Mucosa of gallbladder (tissue), 1 donor: ENCODE data around the gene ZC3H14. TPM values are rescaled to one million over a fixed set of nuclear protein-coding genes. Genes with fewer than 3 reads are reported as not detected.
A peak's percentile ranks its signal among the peaks of the same experiment; 100 is the strongest.

Source experiments
- DNase-seq: peaks from one replicate; pipeline ENCODE4 v3.0.0-alpha.2; 2020; ENCODE audit warnings: low spot score
- total RNA-seq: library from RNA; stranded (reverse); gene quantifications from one replicate; pipeline ENCODE4 v1.2.1, GENCODE V29; 2021
- donor health status: DM: no; HTN: no; CAD: no.

ZC3H14 gene
- total RNA-seq, 1 donor from 2014 or later = 50.5 TPM

- DNase-seq = peak; percentile 78
Observed at GRCh38 chr14:88551094-88551870, 11.6 kb upstream of the ZC3H14 start.

- peak; percentile 25 for DNase-seq
Observed at GRCh38 chr14:88551980-88552431, 10.8 kb upstream of the ZC3H14 start.

GRCh38 chr14:88552876-88553275 is 10.0 kb upstream of the ZC3H14 start:
- no peak for DNase-seq

GRCh38 chr14:88553886-88554456 is 8.9 kb upstream of the ZC3H14 start:
- DNase-seq = no peak

GRCh38 chr14:88554457-88555286 is 8.2 kb upstream of the ZC3H14 start, which contains the start of gene PTPN21:
Gene PTPN21, minus strand, starts transcription at chr14:88555007. Its CDS starts 4,590 bp downstream, at chr14:88550417.
- peak; percentile 60 for DNase-seq

GRCh38 chr14:88556581-88556980 is 6.3 kb upstream of the ZC3H14 start:
- no peak for DNase-seq

GRCh38 chr14:88559852-88560251 is 3.0 kb upstream of the ZC3H14 start:
- no peak for DNase-seq

- no peak for DNase-seq
Observed at GRCh38 chr14:88562532-88562830, 356 bp upstream of the ZC3H14 start.

GRCh38 chr14:88563845-88564244 is 1.0 kb downstream of the ZC3H14 start:
- DNase-seq = no peak

GRCh38 chr14:88565427-88565826 is 2.6 kb downstream of the ZC3H14 start:
- no peak for DNase-seq

- no peak for DNase-seq
Observed at GRCh38 chr14:88568196-88568595, 5.4 kb downstream of the ZC3H14 start.

GRCh38 chr14:88572117-88572516 is 9.3 kb downstream of the ZC3H14 start:
- no peak for DNase-seq

- DNase-seq = no peak
Observed at GRCh38 chr14:88576222-88576621, 13.4 kb downstream of the ZC3H14 start.

GRCh38 chr14:88584451-88584850 is 21.6 kb downstream of the ZC3H14 start:
- DNase-seq = no peak

GRCh38 chr14:88588081-88588480 is 25.2 kb downstream of the ZC3H14 start:
- no peak for DNase-seq

- no peak for DNase-seq
Observed at GRCh38 chr14:88590173-88590572, 27.3 kb downstream of the ZC3H14 start.

- DNase-seq = no peak
Observed at GRCh38 chr14:88592031-88592430, 29.2 kb downstream of the ZC3H14 start.

- no peak for DNase-seq
Observed at GRCh38 chr14:88597038-88597437, 34.2 kb downstream of the ZC3H14 start.

- no peak for DNase-seq
Observed at GRCh38 chr14:88597601-88598000, 34.8 kb downstream of the ZC3H14 start.

GRCh38 chr14:88598097-88598675 is 35.3 kb downstream of the ZC3H14 start:
- DNase-seq = no peak

- DNase-seq = no peak
Observed at GRCh38 chr14:88599326-88599725, 36.5 kb downstream of the ZC3H14 start.

GRCh38 chr14:88599761-88600439 is 37.1 kb downstream of the ZC3H14 start:
- no peak for DNase-seq
